NOMO-1 treated with dmso at 0.1 percent for 144 hours (cell line): Measurements from ENCODE around the gene HELLS.
A peak's percentile ranks its signal among the peaks of the same experiment; 100 is the strongest.
"Not testable (repeated sequence)": the region's sequence is repeated elsewhere in the genome, so short reads cannot be mapped to it uniquely, and the experiment has no call there.

Experiments used
- DNase-seq: peaks from one replicate; lab custom pipeline; 2025; ENCODE audit not compliant: unreplicated experiment; lab: John Stamatoyannopoulos, UW

HELLS gene

GRCh38 chr10:94545391-94546048, at the start of gene HELLS:
Gene HELLS (plus strand): TSS chr10:94545788. CDS start chr10:94545922, 134 bp downstream.
- DNase-seq = peak; percentile 72

GRCh38 chr10:94496010-94496409, 49.6 kb upstream of the HELLS start:
- DNase-seq = no peak

GRCh38 chr10:94496646-94497045, 48.9 kb upstream of the HELLS start:
- no peak for DNase-seq

- DNase-seq = no peak
Observed at GRCh38 chr10:94500063-94500462, 45.5 kb upstream of the HELLS start.

- DNase-seq = no peak
Observed at GRCh38 chr10:94521276-94522250, 24.0 kb upstream of the HELLS start.

GRCh38 chr10:94524146-94524545, 21.4 kb upstream of the HELLS start:
- DNase-seq = no peak

GRCh38 chr10:94524711-94525110, 20.9 kb upstream of the HELLS start:
- DNase-seq = no peak

- not testable (repeated sequence) for DNase-seq
Observed at GRCh38 chr10:94531550-94531949, 14.0 kb upstream of the HELLS start.

- no peak for DNase-seq
Observed at GRCh38 chr10:94533027-94533426, 12.6 kb upstream of the HELLS start.

GRCh38 chr10:94542282-94542681, 3.3 kb upstream of the HELLS start:
- DNase-seq = not testable (repeated sequence)

- DNase-seq = peak; percentile 6
Observed at GRCh38 chr10:94546049-94546900, 687 bp downstream of the HELLS start.

- DNase-seq = no peak
Observed at GRCh38 chr10:94546901-94547185, 1.3 kb downstream of the HELLS start.

- DNase-seq = no peak
Observed at GRCh38 chr10:94549221-94549620, 3.6 kb downstream of the HELLS start.

GRCh38 chr10:94567714-94568307, 22.2 kb downstream of the HELLS start:
- DNase-seq = not testable (repeated sequence)

- no peak for DNase-seq
Observed at GRCh38 chr10:94571081-94571480, 25.5 kb downstream of the HELLS start.

GRCh38 chr10:94571528-94571927, 25.9 kb downstream of the HELLS start:
- DNase-seq = no peak

- no peak for DNase-seq
Observed at GRCh38 chr10:94578790-94579189, 33.2 kb downstream of the HELLS start.

GRCh38 chr10:94583124-94583523, 37.5 kb downstream of the HELLS start:
- DNase-seq = no peak

GRCh38 chr10:94591461-94592205, 46.0 kb downstream of the HELLS start:
- no peak for DNase-seq
